HCT116 (cell line): ENCODE data around the gene PSTPIP1.

Experiments
- CTCF ChIP-seq, 3 experiments: fragments of 200-600 bp in 1 of 3; sonication (generic) in 1 of 3; IDR thresholded peaks in 2 of 3; conservative IDR thresholded peaks in 1 of 3; 2 replicates each; pipeline ENCODE4 v1.5.1; 2012 to 2017; ENCODE audit warnings: low read depth in 2 of 3, low read length in 2 of 3, antibody characterized with exemption in 1 of 3, borderline replicate concordance in 1 of 3, control low read depth in 1 of 3, mild to moderate bottlenecking in 1 of 3, mixed read lengths in 1 of 3, mixed run types in 1 of 3, moderate library complexity in 1 of 3; ENCODE audit not compliant: insufficient read depth in 1 of 3
- POLR2A ChIP-seq: IDR thresholded peaks from 2 replicates; pipeline ENCODE4 v1.7.0; 2011; ENCODE audit warnings: borderline replicate concordance; ENCODE audit not compliant: insufficient read depth, insufficient read length; ENCODE audit errors: extremely low read depth
- TCF7L2 ChIP-seq: IDR thresholded peaks from 2 replicates; pipeline ENCODE4 v1.7.0; 2011; ENCODE audit warnings: borderline replicate concordance, inconsistent platforms; ENCODE audit not compliant: insufficient read depth, insufficient read length; ENCODE audit errors: extremely low read depth
- TF ChIP-seq, protein P1 (sequence below): IDR thresholded peaks from 2 replicates; pipeline ENCODE4 v1.6.1; 2012

GRCh38 chr15:77048135-77048876, 53.4 kb downstream of the PSTPIP1 start:
- TF ChIP-seq CTCF (IDR thresholded peaks at IDR 0.05 in 2 of 3, conservative IDR thresholded peaks at IDR 0.05 in 1 of 3; ENCODE audit: borderline replicate concordance in 1 of 3, insufficient read depth in 1 of 3, low read depth in 2 of 3, low read length in 2 of 3) = no peak
- no peak for TF ChIP-seq POLR2A
- TF ChIP-seq, protein P1, sequence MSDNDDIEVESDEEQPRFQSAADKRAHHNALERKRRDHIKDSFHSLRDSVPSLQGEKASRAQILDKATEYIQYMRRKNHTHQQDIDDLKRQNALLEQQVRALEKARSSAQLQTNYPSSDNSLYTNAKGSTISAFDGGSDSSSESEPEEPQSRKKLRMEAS = no peak
- no peak for TF ChIP-seq TCF7L2
